GM21529 (cell line): Measurements from ENCODE around the gene COL15A1.

ENCODE experiments used
- ATAC-seq: cut with Tn5 transposase; IDR thresholded peaks from one replicate; pipeline ENCODE4 v1.9.1; 2021; ENCODE audit not compliant: unreplicated experiment

Gene COL15A1

DNA sequence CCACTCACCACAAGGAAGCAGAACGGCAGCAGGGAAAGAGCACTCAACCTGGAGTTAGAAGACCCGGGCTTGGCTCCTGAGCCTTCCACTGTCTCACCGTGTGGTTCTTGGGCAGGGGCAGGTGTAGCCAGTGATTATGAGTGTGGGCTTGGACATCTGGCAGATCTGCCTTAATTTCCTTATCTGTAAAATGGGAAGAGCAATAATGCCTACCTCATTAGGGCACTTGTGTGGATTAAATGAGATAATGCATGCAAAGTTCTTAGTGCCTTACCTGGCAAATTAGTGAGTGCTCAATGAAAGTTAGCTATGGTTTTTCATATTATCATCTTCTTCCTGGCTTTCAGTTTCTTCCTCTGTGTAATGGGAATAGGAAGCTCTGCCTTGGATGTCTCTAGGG, 28.1 kb upstream of the COL15A1 start:
- ATAC-seq = no peak

DNA sequence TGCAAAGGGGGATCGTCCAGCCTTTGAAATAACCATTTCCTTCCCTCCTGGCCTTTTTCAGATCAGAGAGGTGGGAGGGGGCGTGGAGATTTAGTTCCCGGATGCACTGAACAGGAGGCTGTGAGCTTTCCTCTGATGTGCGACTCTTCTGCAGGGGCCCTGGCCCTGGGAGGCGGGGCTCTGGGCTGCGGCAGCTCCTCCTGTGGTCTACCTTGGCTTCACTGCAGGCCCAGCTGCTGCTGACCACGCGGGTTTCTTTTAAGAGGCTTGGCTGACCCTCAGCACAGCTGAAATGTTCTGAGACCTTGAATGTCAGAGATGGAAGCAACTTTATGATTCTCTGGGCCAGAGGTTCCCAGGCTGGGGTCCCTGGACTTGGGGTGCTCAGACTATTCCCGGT, 27.0 kb upstream of the COL15A1 start:
- ATAC-seq = no peak

DNA sequence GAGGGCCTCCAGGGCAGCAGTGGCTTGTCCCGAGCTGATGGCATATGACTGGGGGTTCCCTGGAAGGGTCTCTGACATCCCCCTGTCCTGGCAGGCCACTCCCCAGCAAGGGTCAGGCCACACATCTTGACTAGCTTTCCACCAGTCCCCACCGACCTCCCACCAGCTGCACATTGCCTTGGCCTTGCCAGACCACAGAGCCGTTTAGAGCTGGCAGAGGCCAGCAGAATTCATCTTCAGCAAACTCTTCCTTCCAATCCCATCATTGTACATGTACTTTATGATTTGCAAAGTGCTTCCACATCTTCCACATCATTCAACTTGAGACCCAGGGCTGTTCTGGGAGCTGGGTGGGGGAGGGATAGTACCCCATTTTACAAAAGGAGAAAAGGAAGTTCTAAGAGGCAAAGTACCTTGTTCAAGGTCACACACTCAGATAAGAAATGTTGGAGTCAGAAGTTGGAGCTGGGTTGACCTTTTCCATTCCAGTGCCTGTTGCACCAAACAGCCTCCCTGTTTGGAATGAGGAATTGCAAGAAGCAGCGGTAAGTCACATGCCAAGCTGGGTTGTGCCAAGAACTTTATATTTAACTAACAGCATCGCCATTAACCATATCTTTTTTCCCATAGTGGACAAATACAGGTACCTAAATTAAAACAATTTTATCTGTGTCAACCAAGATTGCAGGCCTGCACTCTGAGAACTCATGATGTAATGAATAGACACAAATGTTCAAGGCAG, 25.8 kb upstream of the COL15A1 start:
- no peak for ATAC-seq

DNA sequence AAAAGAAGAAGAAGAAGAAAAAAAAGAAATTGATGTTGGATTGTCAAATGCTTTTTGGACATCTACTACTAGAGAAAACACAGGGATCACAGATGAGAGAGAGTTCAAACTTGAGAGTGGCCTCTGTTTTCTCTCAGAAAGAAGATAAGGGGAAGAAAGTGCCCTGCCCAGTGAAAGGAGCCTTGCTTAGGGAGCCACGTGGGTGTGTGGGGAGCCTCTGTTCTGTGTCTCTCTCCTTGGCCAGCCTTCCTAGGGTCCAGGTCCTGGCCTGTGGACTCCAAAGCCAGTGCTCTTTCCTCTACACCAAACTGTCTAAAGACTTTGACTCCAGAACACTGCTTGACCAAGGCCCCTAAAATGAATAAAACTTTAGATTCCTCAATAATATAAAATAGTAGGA, 22.0 kb upstream of the COL15A1 start:
- ATAC-seq = no peak

DNA sequence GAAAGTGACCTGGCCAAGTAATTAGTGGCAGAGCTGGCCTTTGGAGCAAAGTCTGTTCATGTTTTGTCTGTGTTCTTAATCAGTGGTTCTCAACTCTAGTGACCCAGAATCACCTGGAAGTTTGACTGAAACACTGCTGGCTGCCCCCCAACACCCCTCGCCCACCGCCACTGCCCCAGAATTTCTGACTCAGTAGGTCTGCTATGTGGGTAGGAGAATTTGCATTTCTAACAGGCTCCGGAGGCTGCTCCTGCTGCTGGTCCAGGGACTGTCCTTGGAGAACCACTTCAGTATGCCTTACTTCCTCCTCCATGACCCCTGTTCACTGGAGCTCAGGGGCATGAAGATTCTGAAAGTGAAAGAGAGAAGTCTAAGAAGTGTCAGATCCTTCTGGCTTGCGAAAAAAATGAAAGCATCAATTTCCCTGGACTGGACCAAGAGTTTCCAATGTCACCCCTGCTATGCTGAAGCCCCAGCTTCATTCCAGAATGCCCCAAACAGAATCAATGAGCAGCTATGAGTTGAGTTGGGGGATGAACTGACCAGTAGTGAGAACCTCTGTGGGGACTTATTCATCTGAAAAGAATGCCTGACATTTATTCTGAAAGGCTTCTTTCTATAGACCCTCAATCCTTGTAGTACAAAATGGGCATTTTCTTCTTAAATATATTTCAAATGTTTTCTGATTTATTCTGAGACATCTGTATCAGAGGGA, 20.8 kb upstream of the COL15A1 start:
- no peak for ATAC-seq

DNA sequence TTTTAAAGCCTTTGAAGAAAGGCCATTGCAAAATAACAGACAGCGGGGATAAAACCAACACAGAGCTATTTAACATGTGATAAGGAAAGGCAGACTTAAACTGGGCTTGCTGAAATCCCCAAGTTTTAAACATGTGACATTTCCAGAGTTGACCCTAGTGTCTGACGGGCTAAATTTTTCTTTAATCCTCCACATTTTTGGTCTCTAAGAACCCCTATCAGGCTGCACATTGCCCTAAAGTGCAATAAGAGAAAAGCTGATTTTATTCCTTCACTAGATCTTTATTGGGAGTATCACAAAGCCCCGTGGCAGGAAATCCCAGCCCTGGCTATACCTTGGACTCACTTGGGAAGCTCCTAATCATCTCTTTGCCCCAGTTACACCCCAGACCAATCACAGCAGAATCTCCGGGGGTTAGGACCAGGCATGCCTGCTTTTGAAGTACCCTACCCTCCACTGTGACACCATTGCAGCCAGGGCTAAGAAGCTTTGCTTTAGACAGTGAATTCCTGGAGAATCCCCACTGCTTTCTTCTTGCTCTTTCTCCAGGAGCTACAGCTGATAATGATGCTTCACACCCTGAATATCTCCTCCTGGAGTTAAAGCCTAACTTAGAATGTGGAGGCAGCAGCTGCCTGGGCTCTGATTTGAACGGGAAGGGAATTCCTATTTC, 20.1 kb upstream of the COL15A1 start:
- ATAC-seq = no peak

DNA sequence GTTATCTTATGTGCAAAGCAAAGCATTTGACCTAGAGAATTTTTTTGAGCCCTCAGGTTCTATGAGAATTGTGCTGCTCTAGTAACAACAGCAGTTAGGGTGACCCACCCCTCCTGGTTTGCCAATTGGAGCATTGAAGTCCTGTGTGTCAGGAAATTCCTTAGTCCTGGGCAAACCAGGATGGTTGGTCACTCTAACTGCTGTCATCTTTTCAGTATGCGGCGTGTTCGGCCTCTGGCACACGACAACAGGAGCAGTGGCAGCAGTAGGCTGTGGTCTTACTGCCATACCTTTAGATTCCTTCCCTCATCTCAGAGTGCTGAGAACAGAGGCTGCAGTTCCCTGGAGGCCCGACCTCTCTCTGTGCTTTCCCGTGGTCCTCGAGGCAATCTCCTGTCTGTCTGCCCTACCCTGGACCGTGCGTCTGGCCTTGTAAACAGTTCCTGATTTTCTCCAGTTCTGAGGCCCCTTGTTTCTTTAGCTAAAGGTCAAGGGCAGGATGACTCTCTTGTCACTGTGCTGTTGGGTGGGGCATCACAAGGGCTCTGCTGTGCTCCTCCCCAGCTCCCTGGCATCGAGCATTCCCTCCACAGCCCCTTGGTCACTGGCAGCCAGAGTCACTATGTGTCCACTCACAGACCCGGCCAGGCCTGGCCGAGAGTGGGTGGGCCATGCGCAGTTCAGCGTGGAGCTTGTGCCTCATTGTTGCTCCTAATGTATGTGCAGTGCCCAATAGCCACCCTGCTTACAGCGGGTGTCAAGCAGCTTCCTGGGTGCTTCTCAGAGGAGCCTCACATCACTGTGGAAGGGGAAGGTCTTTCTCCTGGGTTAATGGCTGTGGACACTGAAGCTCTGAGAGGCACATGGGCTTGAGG, 18.5 kb upstream of the COL15A1 start:
- no peak for ATAC-seq

DNA sequence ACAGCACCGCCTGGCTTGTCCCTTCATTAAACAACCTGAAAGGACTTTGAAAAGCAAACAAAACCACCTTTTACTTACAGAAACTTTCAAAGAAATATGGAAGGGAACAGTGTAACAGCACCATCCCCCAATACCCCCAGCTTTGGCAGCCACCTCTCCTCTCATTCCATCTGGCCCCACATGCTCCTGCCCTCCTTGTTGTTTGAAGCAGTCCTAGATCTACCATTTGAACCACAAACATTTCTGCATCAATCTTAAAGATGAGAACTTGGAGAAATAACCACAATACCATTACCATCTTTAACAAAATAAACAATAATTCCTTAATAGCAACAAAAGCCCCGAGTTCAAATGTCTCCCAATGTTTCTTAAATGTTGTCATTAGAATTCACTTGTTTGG, 17.8 kb upstream of the COL15A1 start:
- no peak for ATAC-seq

DNA sequence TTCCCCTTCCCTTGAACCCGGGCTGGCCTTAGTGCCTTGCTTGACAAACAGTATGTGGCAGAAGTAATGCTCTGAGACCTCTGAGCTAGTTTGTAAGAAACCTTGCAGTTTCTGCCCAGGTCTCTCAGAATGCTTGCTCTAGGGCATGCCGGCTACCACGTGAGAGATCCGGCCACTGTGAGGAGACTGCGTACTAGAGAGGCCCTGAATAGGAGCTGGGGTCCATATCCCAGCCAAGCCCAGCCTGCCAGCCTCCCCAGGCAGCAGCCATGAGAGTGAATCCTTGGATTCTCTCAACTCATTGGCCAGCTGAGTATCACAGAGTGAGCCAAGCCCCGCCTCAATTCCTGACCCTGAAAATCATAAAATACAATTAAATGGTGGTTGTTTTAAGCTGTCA, 16.0 kb upstream of the COL15A1 start:
- ATAC-seq = no peak

DNA sequence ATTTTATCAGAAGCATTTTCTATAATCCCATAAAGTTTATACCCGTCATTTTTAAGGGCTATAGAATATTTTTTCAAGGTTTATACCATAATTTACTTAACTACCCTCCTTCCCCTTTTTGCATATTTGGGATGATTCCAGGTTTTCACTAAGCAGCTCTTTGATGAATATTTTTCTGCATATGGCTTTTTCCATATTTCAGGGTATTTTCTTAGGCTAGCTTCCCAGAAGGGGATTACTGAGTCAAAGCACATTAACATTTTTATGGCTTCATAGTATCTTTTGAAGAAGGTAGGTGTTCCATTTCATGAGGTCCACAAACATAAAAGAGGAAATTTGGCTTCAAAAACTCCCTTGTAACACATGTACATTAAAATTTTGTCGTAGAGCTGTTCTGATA, 14.6 kb upstream of the COL15A1 start:
- ATAC-seq = no peak

DNA sequence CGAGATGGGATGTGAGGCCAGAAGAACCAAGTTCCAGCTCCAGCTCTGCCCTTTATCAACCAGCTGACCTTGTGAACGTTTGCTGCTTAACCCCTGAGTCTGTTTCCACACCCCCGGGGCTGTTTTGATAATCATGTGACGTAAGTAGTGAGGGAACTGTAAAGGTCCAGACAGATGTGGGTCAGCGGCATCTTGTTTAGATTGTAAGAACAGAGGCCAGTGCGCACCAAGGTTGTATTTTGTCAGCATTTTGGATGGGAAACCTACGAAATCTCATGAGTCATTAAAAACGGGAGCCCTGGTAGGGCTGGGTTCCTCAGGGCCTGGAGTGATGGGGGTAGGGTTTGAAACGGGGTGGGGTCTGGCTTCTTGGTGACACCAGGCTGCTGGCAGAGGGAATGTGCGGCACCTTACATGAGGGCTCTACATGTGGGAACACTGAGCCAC, 13.8 kb upstream of the COL15A1 start:
- no peak for ATAC-seq

DNA sequence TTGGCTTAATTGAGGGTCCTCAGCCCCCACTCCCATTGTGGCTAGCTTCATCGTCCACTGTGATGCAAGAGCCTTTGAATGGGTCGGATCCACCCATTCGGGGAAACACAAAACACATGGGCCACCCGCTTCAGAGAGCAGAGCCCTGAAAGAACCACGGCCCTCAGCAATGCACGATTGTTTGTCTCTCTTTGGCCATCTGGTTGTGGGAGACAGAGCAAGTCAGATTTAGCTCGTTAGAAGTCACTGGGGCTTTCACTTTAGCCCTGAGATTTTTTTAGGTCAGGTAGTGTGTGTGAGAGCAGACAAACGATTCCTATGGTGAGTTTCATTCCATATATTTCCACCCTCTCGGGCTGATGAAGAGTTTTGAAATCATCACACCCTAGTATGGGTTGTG, 12.9 kb upstream of the COL15A1 start:
- no peak for ATAC-seq

DNA sequence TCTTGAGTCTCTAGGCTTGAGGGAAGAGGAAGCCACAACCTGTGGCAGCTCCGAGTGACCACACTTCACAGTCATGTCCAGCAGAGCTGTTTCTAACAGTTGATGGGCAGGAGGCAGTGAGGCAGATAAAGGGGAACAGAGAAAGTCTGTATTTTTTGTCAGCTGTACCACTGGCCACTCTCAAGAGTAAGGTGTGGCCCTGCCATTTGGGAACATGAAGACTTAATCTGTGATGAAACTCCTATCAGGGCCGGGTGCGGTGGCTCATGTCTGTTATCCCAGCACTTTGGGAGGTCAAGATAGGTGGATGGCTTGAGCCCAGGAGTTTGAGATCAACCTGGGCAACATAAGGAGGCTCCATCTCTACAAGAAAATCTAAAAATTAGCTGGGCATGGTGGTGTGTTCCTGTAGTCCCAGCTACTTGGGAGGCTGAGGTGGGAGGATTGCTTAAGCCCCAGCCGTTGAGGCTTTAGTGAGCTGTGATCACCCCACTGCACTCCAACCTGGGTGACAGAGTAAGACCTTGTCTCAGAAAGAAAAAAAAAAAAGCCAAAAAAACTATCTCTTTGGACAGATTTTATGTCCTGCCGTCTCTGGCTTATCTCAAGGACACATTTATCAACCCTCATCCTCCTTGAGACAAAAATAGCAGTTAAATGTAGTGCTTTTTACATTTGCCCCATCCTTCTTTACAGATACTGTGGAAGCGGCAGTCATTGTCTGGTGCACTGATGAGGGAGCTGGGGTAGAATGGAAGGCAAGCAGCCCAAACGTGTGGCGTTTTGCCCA, 11.9 kb upstream of the COL15A1 start:
- no peak for ATAC-seq

DNA sequence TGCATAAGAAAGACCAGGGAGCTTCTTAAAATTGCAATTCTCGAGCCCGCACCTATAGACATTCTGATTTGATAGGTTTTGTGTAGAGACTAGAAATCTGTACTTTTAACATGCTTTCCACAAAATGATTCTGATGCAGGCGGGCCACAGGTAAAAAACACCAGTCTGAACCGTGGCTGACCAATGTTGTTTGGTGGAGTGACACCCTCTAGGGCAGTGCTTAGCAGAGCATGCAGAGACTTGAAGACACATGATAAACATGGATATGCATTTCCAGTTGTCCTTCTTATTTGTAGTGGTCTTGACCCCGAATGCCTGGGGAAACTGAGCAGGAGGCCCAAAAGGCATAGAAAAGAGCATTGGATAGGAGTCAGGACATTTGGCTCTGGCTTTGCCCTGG, 10.5 kb upstream of the COL15A1 start:
- no peak for ATAC-seq

DNA sequence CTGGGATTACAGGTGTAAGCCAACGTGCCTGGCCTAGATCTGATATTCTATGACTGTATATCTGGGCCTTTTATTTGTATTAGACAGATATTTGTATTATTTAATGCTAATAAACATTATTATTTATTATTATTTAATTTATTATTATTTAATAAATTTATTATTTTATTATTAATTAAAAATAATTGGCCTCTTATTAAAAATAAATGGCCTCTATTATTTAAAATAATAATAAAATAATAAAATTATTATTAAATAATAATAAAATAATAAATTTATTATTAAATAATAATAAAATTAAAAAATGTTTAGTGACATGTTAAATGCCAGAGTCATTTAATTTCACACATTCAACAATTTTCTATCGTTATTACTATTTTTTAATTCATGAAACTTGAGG, 9.8 kb upstream of the COL15A1 start:
- no peak for ATAC-seq

DNA sequence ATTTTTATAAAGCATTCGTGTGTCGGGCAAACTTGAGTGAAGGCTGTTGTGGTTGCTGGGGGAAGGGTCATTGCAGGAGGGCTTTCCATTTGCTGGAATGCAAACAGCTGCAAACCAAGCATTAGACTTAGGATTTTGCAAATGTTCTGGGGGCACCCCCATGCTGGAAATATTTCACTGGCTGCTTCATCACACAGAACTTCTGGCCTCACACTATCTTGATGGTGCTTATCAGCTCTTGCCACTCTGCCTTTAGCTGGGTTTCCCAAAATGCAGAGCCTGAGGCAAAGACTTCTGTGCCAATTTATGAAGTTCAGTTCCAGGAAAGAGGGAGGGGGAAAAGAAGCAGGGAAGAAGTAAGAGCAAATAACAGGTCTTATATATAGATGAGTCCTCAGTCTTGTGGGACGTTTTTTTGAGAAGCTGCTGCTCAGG, 8.6 kb upstream of the COL15A1 start:
- no peak for ATAC-seq

DNA sequence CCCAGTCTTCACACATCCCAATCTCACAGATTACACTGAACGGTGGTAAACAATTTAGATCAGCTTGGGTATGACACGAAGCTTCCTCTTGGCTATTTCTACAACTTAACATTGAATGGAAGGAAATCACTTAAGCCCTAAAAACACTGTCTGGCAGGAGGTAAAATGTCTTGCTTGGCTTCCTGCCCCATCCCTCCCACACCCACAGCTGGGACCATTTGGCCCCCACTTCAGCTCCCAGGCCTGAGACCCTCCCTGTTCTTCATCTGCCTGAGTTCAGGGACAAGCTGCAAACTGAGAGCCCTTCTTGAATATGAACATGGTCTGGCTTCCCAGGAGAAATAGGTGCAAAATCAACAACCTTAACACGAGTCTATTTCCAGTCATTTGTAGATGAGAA, 3.4 kb upstream of the COL15A1 start:
- ATAC-seq = no peak

DNA sequence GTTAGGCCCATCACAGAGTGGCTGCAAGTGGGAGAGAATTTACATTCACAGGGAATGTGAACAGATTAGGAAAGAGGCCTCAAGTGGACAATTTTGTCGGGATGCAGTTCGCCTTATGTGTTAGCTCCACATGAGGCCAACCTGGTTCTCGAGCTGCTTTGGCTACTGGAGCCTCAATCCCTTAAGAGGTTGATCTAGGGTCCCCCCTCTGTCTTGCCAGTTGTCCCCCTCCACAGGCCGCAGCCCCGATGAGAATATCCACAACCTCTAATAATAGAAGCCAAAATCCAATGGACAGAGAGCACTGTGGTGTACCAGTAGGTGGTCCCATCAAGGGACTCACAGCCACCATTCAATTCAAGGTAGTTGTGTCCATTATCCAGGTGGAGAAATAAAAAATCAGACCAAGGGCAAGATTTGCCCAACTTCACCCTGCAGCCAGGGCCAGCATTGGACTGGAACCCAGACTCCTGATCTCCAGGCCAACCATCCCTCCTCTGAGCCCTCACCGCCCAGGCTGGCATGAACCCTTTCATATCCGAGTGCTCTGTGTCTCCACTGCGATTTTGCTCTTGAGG, 1.7 kb upstream of the COL15A1 start:
- no peak for ATAC-seq

DNA sequence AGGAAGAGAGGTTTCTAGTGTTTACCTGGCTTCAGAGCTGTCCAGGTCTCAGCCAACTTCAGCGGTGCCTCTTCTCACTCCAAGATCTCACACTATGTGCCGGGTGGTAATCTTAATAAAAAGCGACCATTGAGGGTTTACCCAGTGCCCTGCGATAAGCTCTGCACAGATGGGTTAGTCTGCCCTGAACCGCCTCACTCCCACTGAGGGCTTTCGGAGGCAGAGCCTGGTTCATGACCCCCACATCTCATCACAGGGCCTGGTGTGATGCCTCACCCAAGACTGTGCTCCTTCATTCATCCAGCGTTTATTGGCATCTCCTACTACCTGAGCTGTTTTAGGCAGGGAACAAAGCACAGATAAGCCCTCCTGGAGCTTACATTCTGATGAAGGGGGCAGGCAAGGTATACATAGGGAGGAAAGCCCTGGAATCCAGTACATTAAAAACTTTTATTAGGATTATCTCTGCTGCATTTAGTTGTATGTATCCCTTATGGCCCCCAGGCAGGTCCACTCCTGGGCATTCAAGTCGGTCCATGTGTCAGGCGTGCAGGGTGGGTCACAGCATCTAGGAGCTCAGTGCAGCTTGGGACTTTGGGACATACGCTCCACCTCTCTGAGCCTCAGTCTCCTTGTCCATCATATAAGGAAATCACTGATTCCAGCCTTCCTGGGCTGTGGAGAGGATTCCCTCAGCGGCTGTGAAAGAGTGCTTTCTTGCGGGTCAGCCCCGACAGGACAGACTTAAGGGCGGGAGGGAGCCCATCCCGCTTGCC, 613 bp upstream of the COL15A1 start:
- no peak for ATAC-seq
